Gastrocnemius medialis (tissue), 4 donors: ENCODE results near the gene APLP2.
A peak's percentile ranks its signal among the peaks of the same experiment; 100 is the strongest.

Source experiments
- POLR2A ChIP-seq, 2 donors: fragments of 450-650 bp; IDR thresholded peaks; one replicate each; pipeline ENCODE4 v1.6.1; 2017; ENCODE audit warnings: antibody characterized with exemption in 2 of 2, mild to moderate bottlenecking in 2 of 2, moderate library complexity in 2 of 2
- TF ChIP-seq, protein P1 (sequence below), 5 experiments: fragments of 450-650 bp in 3 of 5; fragments of 200-600 bp in 2 of 5; sonication (generic) in 2 of 5; IDR thresholded peaks in 4 of 5; conservative IDR thresholded peaks in 1 of 5; 1 replicate in 4 of 5; 2 replicates in 1 of 5; pipeline ENCODE4 v1.5.1; 2016 to 2019; ENCODE audit warnings: antibody characterized with exemption in 5 of 5, mild to moderate bottlenecking in 3 of 5, moderate library complexity in 3 of 5

DNA sequence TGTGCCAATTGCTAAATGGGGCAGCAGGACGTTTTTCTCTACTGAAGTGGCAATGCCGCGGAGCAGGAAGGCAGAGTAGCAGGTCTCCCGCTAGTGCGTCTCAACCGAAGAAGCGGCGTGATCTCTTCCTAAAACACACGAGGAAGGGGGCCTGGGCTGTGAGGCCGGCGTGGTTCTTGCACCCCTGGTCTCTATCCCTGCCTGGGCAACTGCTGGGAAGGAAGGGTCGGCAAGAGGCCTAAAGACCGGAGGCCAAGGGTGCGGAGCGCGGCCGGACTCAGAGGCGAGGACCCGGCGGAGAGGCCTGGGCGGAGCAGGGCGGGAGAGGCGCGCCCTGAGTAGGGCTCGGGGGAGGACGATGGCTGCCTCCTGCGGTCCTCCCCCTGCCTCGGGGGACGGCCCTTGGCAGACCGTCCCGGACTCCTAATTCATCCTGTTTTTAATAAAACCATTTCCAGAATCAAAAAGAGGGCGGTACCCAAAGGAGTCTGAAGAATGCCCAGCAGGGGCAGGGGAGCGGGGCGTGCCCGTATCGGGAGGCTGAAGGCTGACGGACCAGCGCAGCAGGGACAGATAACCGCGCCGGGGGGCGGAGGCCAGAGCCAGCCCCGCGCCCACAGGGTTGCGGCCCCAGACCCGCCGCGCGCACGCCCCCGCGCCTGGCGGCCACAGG is 572 bp upstream of the APLP2 start:
- TF ChIP-seq, protein P1, sequence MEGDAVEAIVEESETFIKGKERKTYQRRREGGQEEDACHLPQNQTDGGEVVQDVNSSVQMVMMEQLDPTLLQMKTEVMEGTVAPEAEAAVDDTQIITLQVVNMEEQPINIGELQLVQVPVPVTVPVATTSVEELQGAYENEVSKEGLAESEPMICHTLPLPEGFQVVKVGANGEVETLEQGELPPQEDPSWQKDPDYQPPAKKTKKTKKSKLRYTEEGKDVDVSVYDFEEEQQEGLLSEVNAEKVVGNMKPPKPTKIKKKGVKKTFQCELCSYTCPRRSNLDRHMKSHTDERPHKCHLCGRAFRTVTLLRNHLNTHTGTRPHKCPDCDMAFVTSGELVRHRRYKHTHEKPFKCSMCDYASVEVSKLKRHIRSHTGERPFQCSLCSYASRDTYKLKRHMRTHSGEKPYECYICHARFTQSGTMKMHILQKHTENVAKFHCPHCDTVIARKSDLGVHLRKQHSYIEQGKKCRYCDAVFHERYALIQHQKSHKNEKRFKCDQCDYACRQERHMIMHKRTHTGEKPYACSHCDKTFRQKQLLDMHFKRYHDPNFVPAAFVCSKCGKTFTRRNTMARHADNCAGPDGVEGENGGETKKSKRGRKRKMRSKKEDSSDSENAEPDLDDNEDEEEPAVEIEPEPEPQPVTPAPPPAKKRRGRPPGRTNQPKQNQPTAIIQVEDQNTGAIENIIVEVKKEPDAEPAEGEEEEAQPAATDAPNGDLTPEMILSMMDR (IDR thresholded peaks at IDR 0.05 in 4 of 5, conservative IDR thresholded peaks at IDR 0.05 in 1 of 5): peak in 3 of 5 experiments; percentile 19 to 30 (median 22)
- TF ChIP-seq POLR2A (IDR thresholded peaks at IDR 0.05): no peak
